T follicular helper cell (primary cell): ENCODE measurements around the gene DNER.

Experiments
- DNase-seq: peaks from one replicate; pipeline ENCODE4 v3.0.0-alpha.2; 2020; ENCODE audit warnings: low read depth

Gene DNER

DNA sequence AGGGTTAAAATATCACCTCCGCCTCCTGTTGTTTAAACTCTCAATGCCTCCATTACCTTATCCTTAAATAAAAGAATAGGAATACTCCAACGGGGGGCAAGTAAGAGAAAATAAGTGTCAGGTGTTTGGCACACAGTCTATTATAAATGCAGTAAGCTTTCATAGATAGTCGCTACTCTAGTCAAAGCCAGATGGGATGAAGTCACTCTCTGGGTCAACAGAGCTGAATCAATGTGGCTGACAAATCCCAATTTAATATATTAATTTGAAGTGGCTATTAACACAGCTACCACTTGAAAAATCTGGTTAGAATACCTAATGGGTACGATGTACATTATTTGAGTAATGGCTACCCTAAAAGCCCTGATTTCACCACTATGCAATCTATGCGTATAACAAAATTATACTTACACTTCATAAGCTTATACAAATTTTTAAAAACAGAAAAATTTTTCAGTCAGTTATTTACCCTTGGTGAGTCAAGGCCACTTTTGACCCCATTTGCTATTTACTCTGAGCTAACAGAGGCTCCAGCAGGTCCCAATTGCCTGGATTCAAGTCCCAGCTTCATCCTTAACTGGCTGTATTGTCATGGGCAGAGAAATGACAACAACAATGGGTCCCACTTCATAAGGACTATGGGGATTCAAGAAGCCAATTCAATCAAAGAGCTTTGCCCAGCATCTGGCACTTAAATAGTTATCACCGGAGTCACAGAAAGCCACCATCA is 275.8 kb downstream of the DNER start:
- no peak for DNase-seq

DNA sequence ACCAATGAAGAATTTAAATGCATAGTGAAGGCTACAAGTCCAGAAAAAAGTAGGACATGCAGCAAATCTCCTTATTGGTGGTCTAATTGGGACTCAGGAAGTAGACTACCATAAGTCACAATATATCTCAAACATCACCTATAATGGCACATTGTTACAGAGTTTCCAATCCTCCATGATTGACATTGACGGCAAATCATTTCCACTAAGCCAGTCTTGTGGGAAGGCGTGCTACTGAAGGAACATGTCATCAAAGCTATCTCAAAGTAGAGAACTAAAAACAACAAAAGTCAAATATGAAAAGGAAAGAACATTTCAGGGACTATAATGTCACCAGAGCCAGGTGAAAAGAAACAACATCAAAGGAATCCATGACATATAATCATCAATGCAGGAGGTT is 276.9 kb downstream of the DNER start:
- no peak for DNase-seq

DNA sequence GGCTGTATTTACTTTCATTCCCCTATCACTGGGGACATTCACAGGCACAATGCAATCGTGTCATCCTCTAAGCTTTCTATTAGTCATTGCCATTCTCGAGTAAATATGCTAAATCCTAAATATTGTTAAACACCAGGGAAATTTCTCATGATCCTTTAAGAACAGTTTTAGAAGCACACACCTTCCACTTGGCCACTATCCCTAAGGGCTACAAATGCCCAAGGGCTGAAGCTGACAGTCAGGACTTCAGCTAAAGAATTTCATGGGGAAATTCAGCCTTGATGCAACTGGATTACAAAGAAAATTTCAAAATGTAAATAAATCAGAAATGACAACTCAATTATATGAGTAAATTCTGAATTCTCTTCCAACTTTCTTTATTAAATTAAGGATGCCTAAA is 280.2 kb downstream of the DNER start:
- no peak for DNase-seq

DNA sequence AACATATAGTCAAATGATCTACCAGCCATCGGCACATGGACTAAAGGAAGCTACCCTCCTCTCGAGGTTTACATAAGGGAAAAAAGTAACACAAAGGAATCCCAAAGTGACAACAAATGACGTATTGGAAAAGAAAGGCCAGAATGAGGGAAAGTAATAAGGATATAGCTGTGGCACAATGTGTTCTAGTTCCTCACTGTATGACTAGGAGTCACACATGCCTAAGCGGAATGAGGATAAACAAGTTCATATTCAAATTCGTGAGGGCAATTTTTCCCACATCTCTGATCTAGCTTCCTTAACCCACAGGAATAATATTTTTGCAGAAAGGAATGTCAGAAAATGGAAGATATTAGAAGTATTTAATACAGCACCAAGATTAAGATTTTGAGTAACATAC is 281.0 kb downstream of the DNER start:
- no peak for DNase-seq

DNA sequence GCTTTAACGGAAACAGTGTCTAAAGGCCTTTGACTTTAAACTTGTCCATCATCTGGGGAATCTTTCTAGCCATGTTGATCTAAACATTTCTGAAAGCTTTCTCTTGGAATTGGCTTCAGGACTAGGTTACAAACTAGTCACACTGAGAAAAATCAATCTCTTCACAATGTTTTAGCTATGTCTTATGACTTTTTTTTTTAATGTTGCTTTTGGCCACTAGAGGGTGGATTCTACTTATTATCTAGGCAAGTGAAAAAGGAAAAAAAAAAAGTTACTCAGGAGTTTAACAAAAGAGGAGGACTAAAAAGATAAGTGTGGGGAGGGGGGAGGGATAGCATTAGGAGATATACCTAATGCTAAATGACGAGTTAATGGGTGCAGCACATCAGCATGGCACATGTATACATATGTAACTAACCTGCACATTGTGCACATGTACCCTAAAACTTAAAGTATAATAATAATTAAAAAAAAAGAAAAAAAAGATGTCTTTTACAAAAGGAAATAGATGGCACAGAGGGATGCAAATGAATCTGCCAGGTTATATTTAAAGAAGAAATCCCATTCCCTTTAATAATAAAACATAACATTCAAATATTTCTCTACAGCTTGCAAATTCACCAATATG is 282.9 kb downstream of the DNER start:
- no peak for DNase-seq

DNA sequence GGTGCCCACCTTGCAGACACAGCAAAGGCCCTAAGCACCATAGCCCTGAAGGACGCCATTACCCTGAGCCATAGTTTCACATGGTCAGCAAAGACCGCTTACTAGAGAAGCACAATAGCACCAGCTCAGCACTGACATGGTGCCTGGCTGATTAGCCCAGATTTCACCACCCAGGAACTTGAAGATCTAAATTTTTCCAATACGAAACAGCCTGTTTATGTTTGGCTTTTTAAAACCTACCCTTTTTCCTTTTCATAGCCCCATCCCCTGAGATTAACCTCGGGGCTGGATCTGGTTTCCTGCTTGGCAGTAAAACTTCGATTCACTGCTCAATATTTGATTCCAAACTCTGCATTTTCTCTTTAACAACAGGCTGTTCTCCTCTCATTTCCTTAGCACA is 284.8 kb downstream of the DNER start:
- no peak for DNase-seq

DNA sequence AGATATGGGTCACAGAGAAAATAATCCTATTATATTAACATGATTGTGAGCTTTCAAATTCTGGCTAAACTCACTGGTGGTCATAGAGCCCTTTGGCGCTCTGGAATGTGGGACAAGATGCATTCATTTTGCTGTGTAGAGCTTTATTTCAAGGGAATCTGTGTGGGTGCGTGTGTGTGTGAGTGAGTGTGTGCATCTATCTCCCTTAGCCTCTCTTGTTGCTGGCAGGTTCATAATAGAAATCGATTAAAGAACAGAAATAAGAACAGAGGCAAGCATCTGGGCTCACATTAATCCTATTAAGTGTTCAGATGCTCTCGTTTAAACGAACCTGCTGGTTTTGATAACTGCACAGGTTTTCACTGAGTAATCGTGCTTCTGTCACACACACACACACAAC is 287.9 kb downstream of the DNER start:
- DNase-seq, result no peak

DNA sequence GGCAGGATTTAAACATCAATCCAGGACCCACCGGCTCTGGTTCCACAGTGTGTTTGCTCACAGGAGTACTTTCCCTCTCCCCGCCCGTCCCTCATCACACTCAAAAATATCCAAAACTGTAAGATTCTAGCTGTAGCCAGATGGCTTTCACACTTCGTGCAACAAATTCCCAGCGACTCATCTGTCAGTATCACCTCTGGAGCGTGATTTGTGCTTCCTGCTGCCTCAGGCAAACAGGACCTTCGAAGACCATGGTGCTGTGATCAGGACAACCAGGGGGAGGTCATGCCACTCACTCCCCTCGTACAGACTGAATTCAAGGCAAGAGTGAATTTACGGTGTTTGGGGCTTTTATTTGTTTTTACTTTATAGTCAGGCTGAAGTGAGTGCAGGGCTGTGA is 288.8 kb downstream of the DNER start:
- DNase-seq, result no peak

DNA sequence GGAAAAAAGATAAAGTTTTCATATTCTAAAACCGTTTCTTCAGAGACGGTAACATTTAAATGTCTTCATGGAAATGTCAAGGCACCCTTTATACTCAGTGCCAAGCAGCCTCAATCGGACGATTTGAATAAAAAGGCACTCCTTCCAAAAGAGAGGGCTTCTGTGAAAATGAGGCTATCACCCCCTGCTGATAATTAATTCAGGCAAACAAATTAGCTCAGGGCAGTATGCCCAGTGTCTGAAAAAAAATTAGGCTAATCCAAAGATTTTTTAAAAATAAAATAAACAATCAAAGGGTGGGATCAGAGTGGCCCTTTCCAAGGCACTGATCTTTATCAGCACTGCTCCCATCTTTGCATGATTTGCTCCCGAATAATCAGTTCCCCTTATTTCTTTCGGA is 292.3 kb downstream of the DNER start:
- no peak for DNase-seq

DNA sequence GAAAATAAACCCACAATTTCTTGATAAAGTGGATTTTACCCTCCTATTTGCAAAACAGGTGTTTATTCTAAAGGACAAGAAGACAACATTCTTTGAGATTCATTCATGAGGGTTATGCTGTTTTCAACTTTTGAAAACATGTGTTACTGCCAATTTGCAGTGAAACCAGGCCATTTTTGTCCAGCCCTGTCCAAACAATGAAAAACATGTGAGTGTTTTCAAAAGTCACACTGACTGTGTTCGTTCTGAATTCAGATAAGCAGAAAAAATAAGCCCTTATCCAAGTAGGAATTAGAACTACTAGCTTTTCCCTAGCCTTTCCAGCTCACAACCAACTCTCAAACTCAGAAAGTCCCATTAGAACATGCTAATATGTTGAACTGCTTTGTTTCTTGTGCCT is 295.2 kb downstream of the DNER start:
- no peak for DNase-seq

DNA sequence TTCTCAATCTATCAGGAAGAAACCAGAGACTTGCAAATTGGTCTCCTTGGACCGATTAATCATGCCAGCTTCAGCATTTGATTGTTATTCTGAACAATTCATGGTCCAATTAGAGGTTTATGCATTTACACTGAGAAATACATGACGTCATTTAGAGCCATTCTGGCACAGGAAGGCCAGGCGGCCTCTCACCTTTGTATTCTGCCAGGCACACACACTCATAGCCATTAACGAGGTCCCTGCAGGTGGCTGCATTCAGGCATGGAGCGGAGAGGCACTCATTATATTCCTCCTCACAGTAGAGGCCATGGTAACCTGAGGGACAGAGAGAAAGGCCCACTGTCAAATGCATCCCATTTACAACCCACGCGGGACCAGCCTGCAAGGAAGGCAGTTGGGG is 296.4 kb downstream of the DNER start:
- no peak for DNase-seq

DNA sequence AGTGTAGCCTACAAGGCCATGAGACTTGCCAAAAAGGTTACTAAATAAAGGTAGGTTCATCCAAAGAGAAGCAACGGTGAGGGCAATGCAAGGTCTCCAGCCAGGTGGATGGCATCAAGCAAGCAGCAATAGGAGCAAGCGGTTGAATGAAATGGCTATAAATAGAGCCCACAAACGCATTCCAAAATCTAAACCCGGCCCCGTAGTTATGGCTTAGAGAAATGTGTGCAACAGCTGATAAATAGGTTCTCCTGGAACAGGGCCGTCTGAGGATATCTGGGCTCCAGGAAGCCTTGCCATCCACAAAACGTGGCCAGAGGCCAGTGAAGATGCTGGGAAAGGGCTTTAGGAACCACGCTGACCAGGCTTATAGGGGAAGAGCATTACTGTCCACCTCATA is 297.2 kb downstream of the DNER start:
- DNase-seq, result no peak

DNA sequence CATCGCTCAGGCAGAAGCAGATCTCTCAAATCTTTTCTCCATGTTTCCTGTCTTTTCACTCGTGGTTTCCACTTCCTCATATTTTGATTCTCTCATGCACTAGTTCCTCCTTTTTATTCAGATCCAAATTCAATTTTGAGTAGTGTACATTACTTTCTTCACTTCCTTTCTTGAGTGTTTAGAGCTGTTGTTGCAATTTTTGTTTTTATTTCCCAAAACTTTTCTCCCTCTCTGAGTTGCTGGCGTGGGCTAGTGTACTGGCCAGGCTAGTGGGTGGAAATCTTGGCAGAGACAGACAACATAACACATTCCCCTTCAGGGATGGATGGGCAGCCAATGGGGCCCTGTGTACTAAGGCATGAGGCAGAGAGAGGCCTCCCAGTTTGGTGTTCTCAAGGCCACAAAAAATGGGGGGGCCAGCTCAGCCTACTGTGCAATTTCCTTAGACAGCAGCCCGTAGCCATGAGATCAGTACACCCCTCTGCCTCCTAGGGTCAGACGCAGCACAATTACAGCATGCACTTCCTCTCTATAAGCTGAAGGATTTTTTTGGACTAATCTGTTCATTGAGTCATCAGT is 298.1 kb downstream of the DNER start:
- no peak for DNase-seq

DNA sequence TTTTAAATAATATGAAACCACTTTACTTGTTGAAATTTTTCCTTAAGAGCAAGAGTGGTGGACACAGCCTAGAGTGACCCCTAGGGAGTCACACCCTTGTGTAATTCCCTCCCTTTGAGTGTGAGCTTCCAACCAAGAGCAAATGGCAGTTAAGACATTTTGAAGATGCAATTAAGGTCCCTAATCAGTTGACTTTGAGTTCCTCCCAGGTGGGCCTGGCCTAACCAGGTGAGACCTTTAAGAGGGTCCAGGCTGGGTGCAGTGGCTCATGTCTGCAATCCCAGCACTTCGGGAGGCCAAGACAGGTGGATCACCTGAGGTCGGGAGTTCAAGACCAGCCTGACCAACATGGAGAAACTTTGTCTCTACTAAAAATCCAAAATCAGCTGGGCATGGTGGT is 299.7 kb downstream of the DNER start:
- no peak for DNase-seq

DNA sequence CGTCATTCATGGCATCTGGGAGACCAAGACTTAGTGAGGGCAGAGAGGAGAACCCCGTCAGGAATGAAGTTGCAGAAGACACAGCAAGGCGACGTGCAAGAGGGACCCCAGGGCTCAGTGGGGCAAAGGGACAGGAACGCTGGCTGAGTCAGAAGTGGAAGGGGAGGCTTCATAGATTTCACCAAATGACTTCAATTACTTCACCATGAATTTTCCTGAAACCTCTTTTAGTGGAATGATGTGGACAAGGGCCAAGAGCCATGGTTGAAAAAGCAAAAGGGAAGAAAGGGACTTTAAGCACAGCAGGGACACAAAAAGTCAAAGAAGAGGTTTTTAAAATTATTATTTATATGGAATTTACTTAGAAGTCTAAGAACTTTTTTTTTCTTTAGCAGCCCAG is 301.7 kb downstream of the DNER start:
- DNase-seq, result no peak

DNA sequence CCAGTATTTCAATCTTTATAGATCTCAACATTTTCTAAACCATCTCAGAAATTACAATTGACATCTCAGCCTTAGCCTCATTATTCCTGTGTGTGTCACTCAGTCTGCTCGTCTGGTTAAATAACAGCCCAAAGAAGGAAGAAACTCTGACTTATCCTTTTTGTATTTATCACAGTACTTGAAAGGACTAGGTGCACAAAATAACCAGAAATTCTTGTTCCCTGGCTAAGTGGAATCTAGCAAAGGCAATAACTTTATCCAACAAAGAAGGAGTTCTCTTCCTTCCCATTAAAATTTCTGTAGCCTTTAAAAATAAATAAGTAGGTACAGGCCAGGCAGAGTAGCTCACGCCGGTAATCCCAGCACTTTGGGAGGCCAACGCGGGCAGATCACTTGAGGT is 303.4 kb downstream of the DNER start:
- DNase-seq, result no peak

DNA sequence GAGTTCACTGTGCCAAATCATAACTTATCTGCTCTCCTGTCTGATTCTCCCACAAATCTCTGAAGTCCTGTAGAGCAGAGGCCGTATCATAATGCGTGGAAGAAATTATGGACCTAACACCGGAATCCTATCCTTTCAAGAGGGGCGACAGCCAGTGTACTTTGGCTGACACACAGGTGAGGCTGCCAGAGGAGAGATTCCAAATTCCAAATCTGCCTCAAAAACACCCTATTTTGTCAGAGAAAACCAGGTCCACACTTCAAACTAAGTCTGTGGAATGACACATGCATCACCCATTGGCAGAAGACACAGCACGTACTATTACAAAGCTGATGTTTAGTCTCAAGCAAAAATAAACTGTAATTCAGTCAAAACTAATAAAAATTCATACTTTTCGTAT is 304.1 kb downstream of the DNER start:
- no peak for DNase-seq

DNA sequence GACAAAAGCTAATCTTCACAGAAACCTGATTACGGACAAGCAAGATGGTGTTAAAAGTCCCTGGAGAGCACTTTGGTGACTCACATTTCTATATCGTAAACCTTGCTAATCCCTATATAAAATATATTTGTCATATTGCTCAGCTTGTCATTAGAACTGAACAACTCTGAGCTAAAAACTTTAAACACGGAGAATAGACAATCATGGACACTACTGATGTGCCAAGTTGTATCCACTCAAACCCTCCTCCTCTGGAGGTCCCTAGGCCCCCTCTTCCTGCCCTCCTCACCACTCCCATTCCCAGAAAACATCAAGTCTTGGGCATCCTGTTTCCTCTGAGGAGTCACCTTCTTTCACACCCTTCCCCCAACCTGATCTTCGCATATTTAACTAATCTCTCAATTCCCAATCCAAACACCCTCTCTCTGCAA is 304.6 kb downstream of the DNER start:
- no peak for DNase-seq

DNA sequence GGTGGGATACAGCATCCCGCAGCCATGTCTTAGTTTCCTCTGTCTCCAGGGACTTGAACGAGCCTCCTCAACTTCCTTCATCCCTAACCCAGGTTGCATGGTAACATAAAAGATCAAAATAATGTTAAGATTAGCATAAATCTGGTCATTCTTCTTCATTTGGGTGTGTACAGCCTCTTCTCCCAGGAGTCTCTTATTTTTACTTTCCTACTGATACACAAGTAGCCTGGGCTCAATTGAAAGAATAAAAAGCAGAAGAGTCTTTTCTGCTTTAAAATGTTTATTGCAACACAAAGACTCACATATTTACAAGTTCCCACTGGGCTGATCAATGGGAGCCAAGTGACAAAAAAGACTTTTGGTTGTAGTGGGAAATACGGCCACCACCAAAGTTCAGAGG is 305.4 kb downstream of the DNER start:
- DNase-seq, result no peak

DNA sequence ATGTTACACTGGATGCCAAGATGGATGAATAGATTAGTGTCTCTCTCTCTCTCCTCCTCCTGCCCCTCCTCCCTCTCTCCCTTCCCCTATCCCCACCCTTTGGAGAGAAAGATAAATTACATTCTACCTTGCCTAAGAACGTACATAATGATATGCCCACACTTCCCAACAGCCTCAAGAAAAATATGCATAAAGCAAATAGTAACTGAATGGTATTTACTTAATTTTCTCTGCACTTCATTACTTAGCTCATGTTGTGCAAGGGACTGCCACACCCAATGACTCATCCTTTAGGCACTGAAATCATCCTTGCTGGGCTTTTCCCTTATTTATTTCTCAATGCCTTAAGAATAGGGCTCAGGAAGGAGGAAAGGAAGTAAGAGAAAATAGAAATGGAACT is 306.0 kb downstream of the DNER start:
- DNase-seq, result no peak

DNA sequence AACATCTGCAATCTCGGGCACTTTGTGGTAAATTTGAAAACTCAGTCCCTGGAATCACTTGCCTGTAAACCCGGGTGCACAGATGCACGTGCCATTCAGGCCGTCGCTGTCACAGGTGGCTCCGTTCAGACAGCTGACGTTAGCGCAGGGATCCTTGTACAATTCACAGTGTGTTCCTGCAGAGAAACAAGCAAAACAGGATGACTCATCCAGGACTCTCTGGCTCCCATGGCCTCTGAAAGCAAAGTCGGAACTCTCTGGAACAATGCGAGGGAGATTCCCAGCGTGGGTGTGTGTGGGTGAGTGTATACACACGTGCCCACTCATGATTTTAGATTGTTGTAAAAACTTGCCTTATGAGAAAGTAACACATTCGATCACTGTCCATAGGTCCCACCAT is 307.2 kb downstream of the DNER start:
- no peak for DNase-seq

DNA sequence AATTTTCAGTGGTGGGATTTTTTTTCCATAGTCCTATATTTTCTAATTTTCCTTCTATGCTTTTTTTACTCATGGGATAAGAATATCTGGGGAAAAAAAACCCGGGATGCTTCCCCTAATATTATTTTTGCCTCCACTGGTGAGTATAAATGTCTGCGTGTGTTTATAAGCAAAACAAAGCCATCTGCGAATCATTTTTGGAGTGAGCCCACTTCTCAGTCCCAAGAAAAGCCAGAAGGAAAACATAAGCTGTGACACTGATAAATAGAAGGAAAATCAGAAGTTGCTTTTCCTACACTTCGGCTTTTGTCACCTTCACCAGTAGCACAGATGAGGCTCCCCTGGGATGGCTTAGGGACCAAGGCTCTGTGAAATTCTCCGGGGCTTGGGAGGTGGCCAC is 308.6 kb downstream of the DNER start:
- DNase-seq, result no peak

DNA sequence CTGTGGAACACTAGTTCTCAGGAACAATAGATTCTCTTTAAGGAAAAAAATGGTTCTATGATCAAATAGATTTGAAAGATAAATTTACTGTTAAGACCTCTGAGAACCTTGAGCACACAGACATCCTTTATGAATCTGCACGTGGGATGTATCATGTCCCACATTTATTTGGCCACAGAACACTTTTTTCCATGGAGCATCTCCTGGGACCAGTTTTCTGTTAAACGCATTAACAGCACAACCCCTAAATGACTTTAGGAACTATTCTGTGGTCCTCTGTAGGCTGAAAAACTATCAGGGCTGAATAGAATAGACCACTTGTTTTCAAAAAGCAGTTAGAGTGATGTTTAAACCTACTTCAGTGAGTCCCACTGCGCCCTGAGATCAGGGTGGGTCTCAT is 311.1 kb downstream of the DNER start:
- no peak for DNase-seq
